ENCODE data around the gene PLCB4. TPM values are rescaled to one million over a fixed set of nuclear protein-coding genes. Genes with fewer than 3 reads are reported as not detected.

PLCB4 gene
- total and polyA plus RNA-seq, 4 donors: 1.5 to 26.2 (median 10.8) TPM

- no peaks in the 10 kb centered on the region for H3K36me3 ChIP-seq (ENCODE audit: control insufficient read depth in 1 of 2, insufficient read depth in 2 of 2, low read length in 1 of 2)
- H3K27me3 ChIP-seq (ENCODE audit: control insufficient read depth in 1 of 2, insufficient read depth in 2 of 2, low read length in 1 of 2): no peaks in the 10 kb centered on the region
- intact Hi-C loops (cut with DNase I): no loop called here
- no peak for DNase-seq
- peaks cover 2 to 6% of the 10 kb centered on the region in 2 donors for H3K4me1 ChIP-seq (ENCODE audit: control insufficient read depth in 1 of 2, insufficient read depth in 2 of 2, low read length in 2 of 2)
- H3K9me3 ChIP-seq (ENCODE audit: control insufficient read depth, low read length): no peaks in the 10 kb centered on the region
- WGBS, 2 donors: 0 to 5% methylated on average over 2 of the region's 2 CpGs
- no peak overlapping the region for H3K4me3 ChIP-seq (ENCODE audit: low read length in 2 of 2)
- H3K27ac ChIP-seq (ENCODE audit: low read depth in 1 of 2, low read length in 2 of 2): no peak overlapping the region
- ATAC-seq (ENCODE audit: low FRiP score): no peak
These were observed 91.9 kb downstream of the PLCB4 start for GRCh38 chr20:9160757-9161156.

- Histone ChIP-seq H3K9me3 (ENCODE audit: control insufficient read depth, low read length) (no peaks in the 10 kb centered on the region), H3K4me1 (ENCODE audit: control insufficient read depth in 1 of 2, insufficient read depth in 2 of 2, low read length in 2 of 2) (peaks cover 2 to 6% of the 10 kb centered on the region in 2 donors), H3K27ac (ENCODE audit: low read depth in 1 of 2, low read length in 2 of 2) (no peak overlapping the region), H3K36me3 (ENCODE audit: control insufficient read depth in 1 of 2, insufficient read depth in 2 of 2, low read length in 1 of 2) (no peaks in the 10 kb centered on the region), H3K4me3 (ENCODE audit: low read length in 2 of 2) (no peak overlapping the region), H3K27me3 (ENCODE audit: control insufficient read depth in 1 of 2, insufficient read depth in 2 of 2, low read length in 1 of 2) (no peaks in the 10 kb centered on the region)
- DNase-seq (no peak), ATAC-seq (ENCODE audit: low FRiP score) (no peak)
- WGBS, 2 donors: 43 to 48% methylated on average over 4 of the region's 4 CpGs
- intact Hi-C loops (cut with DNase I): no loop called here
These were observed 92.4 kb downstream of the PLCB4 start for GRCh38 chr20:9161311-9161710.

- DNase-seq (no peak), ATAC-seq (ENCODE audit: low FRiP score) (no peak)
- H3K27ac ChIP-seq (ENCODE audit: low read depth in 1 of 2, low read length in 2 of 2): no peak overlapping the region
- peaks cover 2 to 6% of the 10 kb centered on the region in 2 donors for H3K4me1 ChIP-seq (ENCODE audit: control insufficient read depth in 1 of 2, insufficient read depth in 2 of 2, low read length in 2 of 2)
- H3K36me3 ChIP-seq (ENCODE audit: control insufficient read depth in 1 of 2, insufficient read depth in 2 of 2, low read length in 1 of 2): no peaks in the 10 kb centered on the region
- no peaks in the 10 kb centered on the region for H3K27me3 ChIP-seq (ENCODE audit: control insufficient read depth in 1 of 2, insufficient read depth in 2 of 2, low read length in 1 of 2)
- no peak overlapping the region for H3K4me3 ChIP-seq (ENCODE audit: low read length in 2 of 2)
- 94 to 96% methylated on average over 3 of the region's 3 CpGs for WGBS, 2 donors
- H3K9me3 ChIP-seq (ENCODE audit: control insufficient read depth, low read length): no peaks in the 10 kb centered on the region
- intact Hi-C loops (cut with DNase I): no loop called here
These were observed 94.4 kb downstream of the PLCB4 start for GRCh38 chr20:9163251-9163650.

GRCh38 chr20:9163995-9164394, 95.1 kb downstream of the PLCB4 start:
- WGBS, 2 donors: 87 to 94% methylated on average over 1 of the region's 1 CpG
- H3K27me3 ChIP-seq (ENCODE audit: control insufficient read depth in 1 of 2, insufficient read depth in 2 of 2, low read length in 1 of 2): no peaks in the 10 kb centered on the region
- no peak for DNase-seq
- intact Hi-C loops (cut with DNase I): no loop called here
- ATAC-seq (ENCODE audit: low FRiP score): no peak
- no peaks in the 10 kb centered on the region for H3K9me3 ChIP-seq (ENCODE audit: control insufficient read depth, low read length)
- H3K27ac ChIP-seq (ENCODE audit: low read depth in 1 of 2, low read length in 2 of 2): no peak overlapping the region
- H3K36me3 ChIP-seq (ENCODE audit: control insufficient read depth in 1 of 2, insufficient read depth in 2 of 2, low read length in 1 of 2): no peaks in the 10 kb centered on the region
- H3K4me3 ChIP-seq (ENCODE audit: low read length in 2 of 2): no peak overlapping the region
- peaks cover 2 to 6% of the 10 kb centered on the region in 2 donors for H3K4me1 ChIP-seq (ENCODE audit: control insufficient read depth in 1 of 2, insufficient read depth in 2 of 2, low read length in 2 of 2)

- H3K27me3 ChIP-seq (ENCODE audit: control insufficient read depth in 1 of 2, insufficient read depth in 2 of 2, low read length in 1 of 2): no peaks in the 10 kb centered on the region
- DNase-seq: no peak
- intact Hi-C loops (cut with DNase I): no loop called here
- H3K27ac ChIP-seq (ENCODE audit: low read depth in 1 of 2, low read length in 2 of 2): no peak overlapping the region
- peaks cover 2 to 5% of the 10 kb centered on the region in 2 donors for H3K4me1 ChIP-seq (ENCODE audit: control insufficient read depth in 1 of 2, insufficient read depth in 2 of 2, low read length in 2 of 2)
- no peak overlapping the region for H3K4me3 ChIP-seq (ENCODE audit: low read length in 2 of 2)
- ATAC-seq (ENCODE audit: low FRiP score): no peak
- no peaks in the 10 kb centered on the region for H3K36me3 ChIP-seq (ENCODE audit: control insufficient read depth in 1 of 2, insufficient read depth in 2 of 2, low read length in 1 of 2)
- 86 to 89% methylated on average over 2 of the region's 2 CpGs for WGBS, 2 donors
- H3K9me3 ChIP-seq (ENCODE audit: control insufficient read depth, low read length): no peaks in the 10 kb centered on the region
These were observed 96.4 kb downstream of the PLCB4 start for GRCh38 chr20:9165261-9165660.

GRCh38 chr20:9166153-9166780, 97.4 kb downstream of the PLCB4 start:
- Histone ChIP-seq H3K4me1 (ENCODE audit: control insufficient read depth in 1 of 2, insufficient read depth in 2 of 2, low read length in 2 of 2) (peaks cover 0 to 1% of the 10 kb centered on the region in 2 donors), H3K9me3 (ENCODE audit: control insufficient read depth, low read length) (no peaks in the 10 kb centered on the region), H3K27me3 (ENCODE audit: control insufficient read depth in 1 of 2, insufficient read depth in 2 of 2, low read length in 1 of 2) (no peaks in the 10 kb centered on the region), H3K4me3 (ENCODE audit: low read length in 2 of 2) (no peak overlapping the region), H3K27ac (ENCODE audit: low read depth in 1 of 2, low read length in 2 of 2) (no peak overlapping the region), H3K36me3 (ENCODE audit: control insufficient read depth in 1 of 2, insufficient read depth in 2 of 2, low read length in 1 of 2) (no peaks in the 10 kb centered on the region)
- DNase-seq: no peak
- intact Hi-C loops (cut with DNase I): no loop called here
- 71 to 72% methylated on average over 11 of the region's 11 CpGs for WGBS, 2 donors
- ATAC-seq (ENCODE audit: low FRiP score): no peak

GRCh38 chr20:9169409-9169808, 100.5 kb downstream of the PLCB4 start:
- no peak overlapping the region for H3K27ac ChIP-seq (ENCODE audit: low read depth in 1 of 2, low read length in 2 of 2)
- DNase-seq (no peak), ATAC-seq (ENCODE audit: low FRiP score) (no peak)
- no peaks in the 10 kb centered on the region for H3K4me1 ChIP-seq (ENCODE audit: control insufficient read depth in 1 of 2, insufficient read depth in 2 of 2, low read length in 2 of 2)
- intact Hi-C loops (cut with DNase I): no loop called here
- no peak overlapping the region for H3K4me3 ChIP-seq (ENCODE audit: low read length in 2 of 2)
- H3K9me3 ChIP-seq (ENCODE audit: control insufficient read depth, low read length): no peaks in the 10 kb centered on the region
- 97 to 100% methylated on average over 7 of the region's 7 CpGs for WGBS, 2 donors
- H3K27me3 ChIP-seq (ENCODE audit: control insufficient read depth in 1 of 2, insufficient read depth in 2 of 2, low read length in 1 of 2): no peaks in the 10 kb centered on the region
- no peaks in the 10 kb centered on the region for H3K36me3 ChIP-seq (ENCODE audit: control insufficient read depth in 1 of 2, insufficient read depth in 2 of 2, low read length in 1 of 2)

- Histone ChIP-seq H3K36me3 (ENCODE audit: control insufficient read depth in 1 of 2, insufficient read depth in 2 of 2, low read length in 1 of 2) (no peaks in the 10 kb centered on the region), H3K9me3 (ENCODE audit: control insufficient read depth, low read length) (no peaks in the 10 kb centered on the region), H3K4me1 (ENCODE audit: control insufficient read depth in 1 of 2, insufficient read depth in 2 of 2, low read length in 2 of 2) (no peaks in the 10 kb centered on the region), H3K27ac (ENCODE audit: low read depth in 1 of 2, low read length in 2 of 2) (no peak overlapping the region), H3K4me3 (ENCODE audit: low read length in 2 of 2) (no peak overlapping the region), H3K27me3 (ENCODE audit: control insufficient read depth in 1 of 2, insufficient read depth in 2 of 2, low read length in 1 of 2) (no peaks in the 10 kb centered on the region)
- WGBS, 2 donors: 90 to 94% methylated on average over 2 of the region's 2 CpGs
- intact Hi-C loops (cut with DNase I): loop anchor here (10.0 kb wide), 1 partner anchor 318 kb away; no protein-coding TSS in a partner anchor
- no peak for DNase-seq
- no peak for ATAC-seq (ENCODE audit: low FRiP score)
These were observed 104.0 kb downstream of the PLCB4 start for GRCh38 chr20:9172851-9173250.

GRCh38 chr20:9177278-9177677, 108.4 kb downstream of the PLCB4 start:
- Histone ChIP-seq H3K4me3 (ENCODE audit: low read length in 2 of 2) (no peak overlapping the region), H3K9me3 (ENCODE audit: control insufficient read depth, low read length) (no peaks in the 10 kb centered on the region), H3K4me1 (ENCODE audit: control insufficient read depth in 1 of 2, insufficient read depth in 2 of 2, low read length in 2 of 2) (peaks cover 5 to 11% of the 10 kb centered on the region in 2 donors), H3K27me3 (ENCODE audit: control insufficient read depth in 1 of 2, insufficient read depth in 2 of 2, low read length in 1 of 2) (no peaks in the 10 kb centered on the region), H3K36me3 (ENCODE audit: control insufficient read depth in 1 of 2, insufficient read depth in 2 of 2, low read length in 1 of 2) (no peaks in the 10 kb centered on the region), H3K27ac (ENCODE audit: low read depth in 1 of 2, low read length in 2 of 2) (no peak overlapping the region)
- ATAC-seq (ENCODE audit: low FRiP score): no peak
- 86 to 87% methylated on average over 4 of the region's 4 CpGs for WGBS, 2 donors
- DNase-seq: no peak
- intact Hi-C loops (cut with DNase I): loop anchor here (10.0 kb wide), 1 partner anchor 322 kb away; no protein-coding TSS in a partner anchor

Measured in aorta (tissue), 5 donors.